Erythroblast (primary cell): ENCODE data around the gene NR2F1-AS1.

Experiments
- GATA1 ChIP-seq: IDR thresholded peaks from 2 replicates; pipeline ENCODE4 v1.6.1; 2011; ENCODE audit warnings: low read depth, mild to moderate bottlenecking, control low read depth, low read length, moderate library complexity
- POLR2A ChIP-seq: IDR thresholded peaks from 2 replicates; pipeline ENCODE4 v1.6.1; 2011; ENCODE audit warnings: mild to moderate bottlenecking, low read length

GRCh38 chr5:93567424-93567823 is 13.6 kb downstream of the NR2F1-AS1 start:
- TF ChIP-seq POLR2A, result no peak
- TF ChIP-seq GATA1, result no peak
